DOHH2 (cell line): ENCODE data around the gene ZNF341.

Experiments
- EZH2phosphoT487 ChIP-seq: fragments of 200-600 bp; sonication (generic); IDR thresholded peaks from 2 replicates; pipeline ENCODE4 v1.6.1; 2017; ENCODE audit warnings: borderline replicate concordance, mild to moderate bottlenecking, antibody characterized with exemption, low read length, moderate library complexity, mixed read lengths
- TF ChIP-seq, protein P1 (sequence below): fragments of 200-600 bp; sonication (generic); IDR thresholded peaks from one replicate; pipeline ENCODE4 v1.5.1; 2014; ENCODE audit warnings: antibody characterized with exemption, mild to moderate bottlenecking, low read depth, low read length; ENCODE audit not compliant: poor library complexity, severe bottlenecking

DNA sequence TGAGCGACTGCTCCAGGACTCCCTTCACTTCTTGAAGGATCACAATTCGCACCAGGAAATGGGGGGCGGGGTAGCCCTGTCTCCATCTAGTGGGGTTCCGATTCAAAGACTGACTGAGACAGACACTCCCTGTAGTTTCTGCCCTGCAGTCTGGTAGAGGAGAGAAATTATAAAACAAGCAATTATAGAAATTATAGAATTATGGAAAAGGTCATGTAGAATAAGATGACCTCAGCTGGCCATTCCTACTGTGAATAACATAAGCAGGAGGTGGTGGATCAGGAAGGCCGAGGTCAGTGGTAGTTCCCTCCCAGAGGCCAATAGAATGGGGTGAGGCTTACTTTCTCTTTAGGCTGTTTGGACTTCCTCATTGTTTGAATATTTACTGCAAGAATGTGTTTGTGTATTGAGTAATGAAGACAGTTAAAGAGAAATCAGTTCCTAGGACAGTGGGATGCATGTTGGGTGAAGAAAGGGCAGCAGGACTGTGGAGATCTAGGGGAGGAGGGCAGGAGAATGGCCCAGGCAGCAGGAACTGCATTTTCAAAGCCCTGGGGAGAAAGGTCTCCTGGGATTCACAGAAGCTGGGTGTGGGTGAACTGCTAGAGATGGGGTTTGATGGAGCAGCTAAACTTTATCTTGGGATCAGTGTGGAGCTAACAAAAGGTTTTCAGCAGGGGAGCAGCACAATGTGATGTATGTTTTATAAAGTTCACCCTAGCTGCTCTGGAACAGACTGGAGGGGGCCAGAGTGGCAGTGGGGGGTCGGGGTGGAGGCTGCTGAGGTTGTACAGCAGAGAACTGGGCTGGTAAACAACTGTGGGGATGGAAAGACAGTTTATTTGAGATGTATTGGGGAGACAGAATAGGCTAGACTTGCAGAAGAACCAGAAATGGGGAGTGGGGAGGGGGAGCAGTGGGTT lies 2.1 kb downstream of the ZNF341 start:
- TF ChIP-seq, protein P1, sequence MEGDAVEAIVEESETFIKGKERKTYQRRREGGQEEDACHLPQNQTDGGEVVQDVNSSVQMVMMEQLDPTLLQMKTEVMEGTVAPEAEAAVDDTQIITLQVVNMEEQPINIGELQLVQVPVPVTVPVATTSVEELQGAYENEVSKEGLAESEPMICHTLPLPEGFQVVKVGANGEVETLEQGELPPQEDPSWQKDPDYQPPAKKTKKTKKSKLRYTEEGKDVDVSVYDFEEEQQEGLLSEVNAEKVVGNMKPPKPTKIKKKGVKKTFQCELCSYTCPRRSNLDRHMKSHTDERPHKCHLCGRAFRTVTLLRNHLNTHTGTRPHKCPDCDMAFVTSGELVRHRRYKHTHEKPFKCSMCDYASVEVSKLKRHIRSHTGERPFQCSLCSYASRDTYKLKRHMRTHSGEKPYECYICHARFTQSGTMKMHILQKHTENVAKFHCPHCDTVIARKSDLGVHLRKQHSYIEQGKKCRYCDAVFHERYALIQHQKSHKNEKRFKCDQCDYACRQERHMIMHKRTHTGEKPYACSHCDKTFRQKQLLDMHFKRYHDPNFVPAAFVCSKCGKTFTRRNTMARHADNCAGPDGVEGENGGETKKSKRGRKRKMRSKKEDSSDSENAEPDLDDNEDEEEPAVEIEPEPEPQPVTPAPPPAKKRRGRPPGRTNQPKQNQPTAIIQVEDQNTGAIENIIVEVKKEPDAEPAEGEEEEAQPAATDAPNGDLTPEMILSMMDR: no peak
- no peak for TF ChIP-seq EZH2phosphoT487
